Measurements from ENCODE around the gene ZFAND5. TPM values are rescaled to one million over a fixed set of nuclear protein-coding genes. Genes with fewer than 3 reads are reported as not detected.
A peak's percentile ranks its signal among the peaks of the same experiment; 100 is the strongest.

The ZFAND5 gene
- total and polyA plus RNA-seq, 2 of the 13 experiments (the other 11 are each of a cell fraction or from before 2014, with no cell fraction given): 53.4 to 60.2 TPM

- TF ChIP-seq ZNF639 (CRISPR knock-in tag; conservative IDR thresholded peaks at IDR 0.05) (no peak), ZSCAN20 (CRISPR knock-in tag; IDR thresholded peaks at IDR 0.05; ENCODE audit: borderline replicate concordance) (peak; percentile 69; the same call in 1 of the 2 replicates), NFE2L1 (CRISPR knock-in tag; IDR thresholded peaks at IDR 0.05; ENCODE audit: borderline replicate concordance) (no peak), ZNF570 (CRISPR knock-in tag; IDR thresholded peaks at IDR 0.05; ENCODE audit: borderline replicate concordance) (no peak), UBTF (CRISPR knock-in tag; IDR thresholded peaks at IDR 0.05) (peak; percentile 76; the same call in 1 of the 2 replicates), SNAI1 (CRISPR knock-in tag; IDR thresholded peaks at IDR 0.05; ENCODE audit: borderline replicate concordance) (no peak), DR1 (CRISPR knock-in tag; IDR thresholded peaks at IDR 0.05) (peak; percentile 93), ZNF33B (CRISPR knock-in tag; IDR thresholded peaks at IDR 0.05) (no peak; the same call in 1 of the 2 replicates), ZNF619 (CRISPR knock-in tag; IDR thresholded peaks at IDR 0.05) (peak; percentile 1; the same call in 1 of the 2 replicates), DZIP1 (CRISPR knock-in tag; IDR thresholded peaks at IDR 0.05) (no peak; the same call in 1 of the 2 replicates), ZBTB10 (CRISPR knock-in tag; IDR thresholded peaks at IDR 0.05; ENCODE audit: borderline replicate concordance) (no peak; the same call in 1 of the 2 replicates), TFE3 (CRISPR knock-in tag; IDR thresholded peaks at IDR 0.05) (peak; percentile 14), RFX5 (IDR thresholded peaks at IDR 0.05; ENCODE audit: low read depth, low read length) (no peak), ZNF263 (CRISPR knock-in tag; IDR thresholded peaks at IDR 0.05) (peak; percentile 97), ZNF207 (IDR thresholded peaks at IDR 0.05; ENCODE audit: borderline replicate concordance) (no peak)
These were observed at the start of gene ZFAND5 (continued) for GRCh38 chr9:72364679-72365524.

Measured in HepG2 (cell line).